HG02981 (cell line): ENCODE data around the gene IMPA2.
"Not testable (repeated sequence)": the region's sequence is repeated elsewhere in the genome, so short reads cannot be mapped to it uniquely, and the experiment has no call there.

Experiments
- ATAC-seq: cut with Tn5 transposase; IDR thresholded peaks from one replicate; pipeline ENCODE4 v1.9.1; 2021; ENCODE audit warnings: mild to moderate bottlenecking, moderate library complexity; ENCODE audit not compliant: unreplicated experiment

IMPA2 gene

DNA sequence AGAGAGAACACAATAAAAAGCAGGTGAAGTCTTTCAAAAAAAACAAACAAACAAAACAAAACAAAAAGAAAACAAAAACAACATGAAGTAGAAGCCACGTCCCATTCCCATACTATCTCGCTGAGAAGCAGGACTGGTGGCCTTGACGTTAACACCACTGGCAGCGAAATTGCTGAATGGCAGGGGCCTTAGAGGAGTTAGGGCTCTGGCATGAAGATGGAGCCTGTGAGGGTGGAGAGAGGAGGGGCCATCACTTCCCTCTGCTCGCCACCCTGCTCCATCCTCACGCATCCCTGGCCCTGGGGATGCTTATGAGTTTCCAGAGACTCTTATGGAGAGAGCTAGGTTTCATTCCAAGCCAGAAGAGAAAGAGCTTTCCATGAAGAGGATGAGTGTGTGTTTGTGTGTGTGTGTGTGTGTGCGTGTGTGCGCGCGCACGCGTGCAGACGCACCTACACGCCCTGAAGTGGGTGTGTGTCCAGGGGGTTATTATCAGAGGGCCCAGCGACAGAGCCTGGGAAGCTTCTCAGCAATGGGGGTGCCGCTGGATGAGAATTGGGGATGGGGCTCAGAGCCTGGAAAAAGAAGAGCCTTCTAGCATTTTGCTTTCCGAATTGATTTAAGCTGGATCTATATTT, 20.4 kb upstream of the IMPA2 start:
- no peak for ATAC-seq

GRCh38 chr18:11962597-11962996, 18.7 kb upstream of the IMPA2 start:
- no peak for ATAC-seq

GRCh38 chr18:11963991-11964484, 17.3 kb upstream of the IMPA2 start:
- ATAC-seq, result no peak

GRCh38 chr18:11969904-11970835, 11.1 kb upstream of the IMPA2 start:
- no peak for ATAC-seq

- ATAC-seq, result not testable (repeated sequence)
Measured at GRCh38 chr18:11970836-11971226, 10.5 kb upstream of the IMPA2 start.

- no peak for ATAC-seq
Measured at GRCh38 chr18:11972371-11973174, 8.7 kb upstream of the IMPA2 start.

DNA sequence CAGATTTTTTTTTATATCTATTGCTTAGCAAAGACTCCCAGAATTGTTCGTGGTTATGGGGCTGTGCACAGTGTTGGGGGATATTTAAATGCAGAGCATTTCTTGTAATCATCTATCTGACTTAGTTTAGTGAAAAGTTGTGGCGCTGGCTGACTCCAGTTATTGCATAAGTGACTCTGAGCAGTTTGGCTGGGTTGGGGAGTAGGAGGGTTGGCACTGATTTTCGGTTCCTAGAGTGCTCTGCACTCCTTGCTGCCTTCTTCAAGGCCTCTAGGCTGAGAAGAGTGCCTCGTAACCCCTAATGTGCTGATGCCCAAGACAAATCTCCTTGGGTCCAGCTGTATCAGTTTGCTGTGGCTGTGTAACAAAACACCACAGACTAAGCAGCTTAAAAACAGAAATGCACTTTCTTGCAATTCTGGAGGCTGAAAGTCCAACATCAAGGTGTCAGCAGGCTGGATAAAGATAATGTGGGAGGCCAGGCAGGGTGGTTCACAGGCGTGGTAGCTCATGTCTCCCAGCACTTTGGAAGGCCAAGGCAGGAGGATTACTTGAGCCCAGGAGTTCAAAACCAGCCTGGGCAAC, 6.5 kb upstream of the IMPA2 start:
- ATAC-seq, result no peak

- ATAC-seq, result no peak
Measured at GRCh38 chr18:11975723-11976122, 5.6 kb upstream of the IMPA2 start.

DNA sequence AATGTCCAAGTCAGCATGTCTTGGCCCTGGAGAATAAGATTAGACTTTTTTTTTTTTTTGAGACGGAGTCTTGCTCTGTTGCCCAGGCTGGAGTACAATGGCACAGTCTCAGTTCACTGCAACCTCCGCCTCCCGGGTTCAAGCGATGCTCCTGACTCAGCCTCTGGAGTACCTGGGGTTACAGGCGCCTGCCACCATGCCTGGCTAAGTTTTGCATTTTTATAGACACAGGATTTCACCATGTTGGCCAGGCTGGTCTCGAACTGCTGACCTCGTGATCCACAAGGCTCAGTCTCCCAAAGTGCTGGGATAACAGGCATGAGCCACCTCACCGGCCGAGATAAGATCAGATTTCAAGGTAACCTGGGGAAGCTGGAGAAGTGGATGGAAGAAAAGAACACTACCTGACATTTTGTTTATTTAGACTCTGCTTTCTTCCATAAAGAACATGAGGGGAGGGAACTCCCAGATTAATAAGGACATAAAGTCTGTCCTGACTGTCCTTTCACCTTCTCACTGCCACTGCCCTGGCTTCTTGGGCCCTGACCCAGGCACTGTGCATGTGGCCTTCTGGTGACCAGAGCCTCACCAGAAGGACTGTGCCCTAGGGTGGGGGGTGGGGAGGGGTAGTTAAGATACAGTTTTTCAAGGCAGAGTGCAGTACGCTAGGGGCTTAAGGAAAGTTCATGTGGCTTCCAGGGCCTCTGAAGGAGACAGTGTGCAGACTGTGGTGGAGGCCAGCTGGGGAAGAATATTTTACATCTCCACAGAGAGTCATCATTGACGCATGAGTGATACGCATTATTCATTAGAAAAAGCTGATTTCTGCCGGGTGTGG, 4.8 kb upstream of the IMPA2 start:
- ATAC-seq, result no peak

- ATAC-seq, result no peak
Measured at GRCh38 chr18:11977153-11977466, 4.2 kb upstream of the IMPA2 start.

- ATAC-seq, result no peak
Measured at GRCh38 chr18:11978956-11979355, 2.4 kb upstream of the IMPA2 start.

DNA sequence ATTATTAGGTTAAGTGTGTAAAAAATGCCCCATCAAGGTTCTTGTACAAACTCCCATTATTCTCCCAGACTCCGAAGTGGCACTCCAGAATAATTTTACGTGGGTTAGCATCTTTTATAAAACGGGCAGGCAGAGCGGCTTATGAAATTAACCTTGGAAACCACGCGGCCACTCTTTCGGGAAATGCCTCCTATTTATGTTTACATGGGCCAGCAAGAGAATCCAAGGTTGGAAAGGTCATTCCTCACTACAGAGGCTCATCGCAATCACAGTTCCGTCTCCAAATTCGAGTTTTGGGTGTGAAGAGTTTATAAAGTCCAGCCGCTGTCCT, 1.2 kb upstream of the IMPA2 start:
- no peak for ATAC-seq

GRCh38 chr18:11980494-11981191, 664 bp upstream of the IMPA2 start:
- peak; percentile 89 for ATAC-seq

DNA sequence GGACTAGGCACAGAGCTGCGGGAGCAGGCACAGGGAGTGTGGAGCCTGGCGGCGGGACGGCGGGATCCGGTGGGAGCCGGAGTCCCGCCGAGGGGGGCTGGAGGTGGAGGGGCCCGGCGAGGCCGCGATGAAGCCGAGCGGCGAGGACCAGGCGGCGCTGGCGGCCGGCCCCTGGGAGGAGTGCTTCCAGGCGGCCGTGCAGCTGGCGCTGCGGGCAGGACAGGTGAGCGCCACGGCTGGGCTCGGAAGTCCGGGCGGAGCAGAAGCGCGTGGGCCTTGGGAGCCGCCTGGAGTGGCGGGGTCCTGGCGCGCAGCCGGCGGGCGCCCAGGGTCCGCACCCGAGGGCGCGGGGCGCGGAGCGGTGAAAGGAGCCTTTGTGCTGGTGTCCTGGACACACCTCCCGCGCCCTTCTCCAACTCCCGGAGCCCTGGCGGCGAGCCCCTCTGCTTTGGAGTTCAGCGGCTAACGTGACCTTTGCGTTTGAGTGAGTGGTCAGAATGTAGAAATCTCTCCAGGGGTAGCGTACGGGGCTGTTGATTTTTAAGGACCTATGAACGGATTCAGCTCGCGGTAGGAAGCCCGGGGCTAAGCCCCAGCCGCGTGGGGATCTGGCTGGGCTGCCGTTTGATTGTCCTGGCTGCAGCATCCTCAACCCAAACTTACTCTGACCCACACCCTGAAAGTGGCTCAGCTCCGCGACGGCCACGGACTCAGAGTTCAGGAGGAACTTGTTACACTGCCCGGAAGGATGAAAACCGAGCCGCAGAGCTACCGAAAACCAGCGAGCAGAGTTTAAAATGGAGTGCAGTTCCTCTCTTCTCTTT, 448 bp downstream of the IMPA2 start:
- peak; percentile 20 for ATAC-seq

- ATAC-seq, result no peak
Measured at GRCh38 chr18:11982981-11983380, 1.7 kb downstream of the IMPA2 start.

- no peak for ATAC-seq
Measured at GRCh38 chr18:11983592-11983991, 2.3 kb downstream of the IMPA2 start.

GRCh38 chr18:11984091-11984490, 2.8 kb downstream of the IMPA2 start:
- no peak for ATAC-seq

DNA sequence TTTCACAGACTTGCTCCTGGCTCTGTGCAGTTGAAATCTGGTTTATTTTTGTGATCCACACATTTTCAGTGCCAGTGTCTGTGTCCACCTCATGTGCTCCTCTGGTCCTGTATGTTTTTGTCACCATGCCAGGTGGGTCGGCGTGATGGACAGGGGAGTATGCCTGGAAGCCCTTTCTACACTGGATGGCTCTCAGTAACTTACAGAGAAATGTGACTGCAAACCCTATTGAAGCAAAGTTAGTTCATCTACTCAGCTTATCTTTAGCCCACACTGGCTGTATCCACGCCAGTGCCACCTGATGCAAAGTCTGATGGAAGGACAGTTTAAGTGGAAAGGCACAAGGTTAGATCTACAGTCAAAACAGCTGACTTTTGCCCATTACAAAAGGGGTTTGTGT, 4.3 kb downstream of the IMPA2 start:
- ATAC-seq, result no peak

- no peak for ATAC-seq
Measured at GRCh38 chr18:11986061-11986460, 4.8 kb downstream of the IMPA2 start.
